HG03571 (cell line): Measurements from ENCODE around the gene HDAC4.

Source experiments
- ATAC-seq: cut with Tn5 transposase; IDR thresholded peaks from one replicate; pipeline ENCODE4 v1.9.1; 2021; ENCODE audit not compliant: unreplicated experiment

HDAC4 gene

DNA sequence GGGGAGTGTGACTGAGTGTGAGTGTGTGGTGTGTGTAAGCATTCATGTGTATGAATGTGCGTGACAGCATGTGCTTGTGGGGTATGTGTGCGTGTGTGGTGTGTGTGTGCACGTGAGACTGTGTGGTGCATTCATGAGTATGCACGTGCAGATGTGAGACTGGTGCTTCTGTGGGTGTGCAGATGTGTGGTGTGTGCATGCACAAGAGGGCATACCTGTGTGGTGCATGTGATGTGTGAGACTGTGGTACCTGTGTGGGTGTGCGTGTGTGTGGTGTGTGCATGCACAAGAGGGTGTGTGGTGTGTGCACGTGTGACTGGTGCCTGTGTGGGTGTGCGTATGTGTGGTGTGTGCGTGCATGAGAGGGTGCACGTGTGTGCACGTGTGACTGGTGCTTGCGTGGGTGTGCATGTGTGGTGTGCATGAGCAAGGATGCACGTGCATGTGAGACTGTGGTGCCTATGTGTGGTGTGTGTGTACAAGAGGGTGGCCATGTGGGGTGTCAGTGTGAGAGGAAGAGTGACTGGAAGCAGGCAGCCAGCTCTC, 339.6 kb downstream of the HDAC4 start:
- ATAC-seq: no peak

GRCh38 chr2:239060676-239061075, 340.1 kb downstream of the HDAC4 start:
- no peak for ATAC-seq

DNA sequence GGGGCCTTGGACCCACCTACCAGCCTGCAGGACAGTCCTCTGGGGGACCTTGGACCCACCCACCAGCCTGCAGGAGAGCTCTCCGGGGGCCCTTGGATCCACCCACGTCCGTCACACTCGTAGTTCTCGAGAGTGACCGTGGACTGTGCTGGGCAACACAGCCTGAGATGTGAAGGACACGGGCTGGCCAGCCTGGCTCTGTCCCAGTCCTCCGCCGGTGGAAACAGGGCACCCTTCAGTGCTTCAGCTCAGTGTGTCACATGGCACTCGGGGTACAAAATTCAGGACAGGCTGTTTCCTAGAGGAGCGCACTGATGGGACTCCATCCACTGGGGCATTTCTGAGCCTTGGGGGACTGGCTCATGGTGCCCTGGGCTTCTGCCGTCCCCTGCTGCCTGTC, 341.0 kb downstream of the HDAC4 start:
- ATAC-seq: no peak

DNA sequence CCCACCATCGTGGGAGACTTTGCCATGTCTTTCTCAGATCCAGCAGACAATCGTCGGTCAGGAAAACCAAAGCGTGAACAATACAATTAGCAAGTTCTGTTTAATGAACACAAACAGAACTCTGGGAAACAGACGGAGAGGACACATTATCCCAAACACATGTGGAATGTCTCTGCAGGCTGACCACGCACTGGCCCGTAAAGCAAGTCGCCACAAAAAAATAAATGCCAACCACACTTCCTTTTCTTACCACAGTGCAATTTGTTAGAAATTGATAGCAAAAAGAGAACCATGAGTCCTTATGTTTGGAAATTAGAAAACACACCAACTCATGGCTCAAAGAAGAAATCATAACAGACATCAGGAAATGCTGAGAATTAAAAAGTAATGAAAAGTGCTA, 342.1 kb downstream of the HDAC4 start:
- no peak for ATAC-seq

GRCh38 chr2:239057533-239057932, 343.3 kb downstream of the HDAC4 start:
- ATAC-seq: no peak

DNA sequence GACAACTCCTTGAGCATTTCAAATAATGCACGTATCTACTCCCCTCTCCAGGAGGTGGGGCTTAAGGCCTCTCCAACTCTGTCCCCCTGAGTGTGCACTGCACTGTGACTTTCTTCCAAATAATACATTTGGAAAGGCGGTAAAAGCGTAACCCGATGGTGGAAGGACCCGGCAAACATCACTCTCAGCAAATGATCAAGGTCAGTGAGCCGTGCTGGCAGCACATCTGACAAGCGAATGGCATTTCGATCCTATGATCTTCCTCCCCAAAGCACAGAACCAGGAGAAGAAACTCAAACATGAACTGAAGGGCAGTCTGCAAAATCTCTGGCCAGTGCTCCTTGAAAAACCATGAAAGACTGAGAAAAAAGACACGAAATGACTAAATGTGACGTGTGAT, 344.2 kb downstream of the HDAC4 start:
- no peak for ATAC-seq

DNA sequence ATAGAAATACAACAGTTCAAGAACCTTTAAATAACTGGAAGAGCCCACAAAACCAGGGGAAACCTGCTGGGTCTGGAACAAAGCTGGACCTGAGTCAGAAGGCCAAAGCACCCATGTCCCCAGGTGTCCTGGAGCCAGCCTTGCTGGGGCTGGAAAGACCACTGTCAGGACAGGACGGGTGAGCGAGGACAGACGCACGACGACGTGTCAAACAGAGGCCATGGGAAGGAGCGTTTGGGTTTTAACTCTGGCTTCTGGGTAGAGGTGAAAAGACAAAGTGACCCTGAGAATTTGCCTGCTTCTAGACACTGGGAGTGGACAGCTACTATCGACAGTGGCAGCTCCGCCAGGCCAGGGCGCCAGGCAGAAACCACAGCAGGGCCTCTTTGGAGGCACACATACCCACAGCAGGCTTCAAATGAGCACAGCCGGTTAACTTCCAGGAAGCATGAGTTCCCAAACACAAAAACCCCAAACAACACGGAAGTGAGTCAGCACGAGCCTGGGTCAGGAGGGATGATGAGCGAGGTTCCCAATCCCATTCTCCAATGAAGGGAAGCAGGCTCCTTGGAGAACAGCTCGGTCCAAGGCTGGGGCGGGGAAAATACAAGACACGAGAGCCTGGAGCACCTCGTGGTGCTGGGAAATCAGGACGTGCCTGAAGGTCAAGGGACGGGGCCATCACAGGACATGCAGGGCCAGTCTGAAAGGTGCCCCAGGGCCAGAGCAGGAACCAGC, 344.9 kb downstream of the HDAC4 start:
- ATAC-seq: no peak

GRCh38 chr2:239054921-239055320, 345.9 kb downstream of the HDAC4 start:
- no peak for ATAC-seq

DNA sequence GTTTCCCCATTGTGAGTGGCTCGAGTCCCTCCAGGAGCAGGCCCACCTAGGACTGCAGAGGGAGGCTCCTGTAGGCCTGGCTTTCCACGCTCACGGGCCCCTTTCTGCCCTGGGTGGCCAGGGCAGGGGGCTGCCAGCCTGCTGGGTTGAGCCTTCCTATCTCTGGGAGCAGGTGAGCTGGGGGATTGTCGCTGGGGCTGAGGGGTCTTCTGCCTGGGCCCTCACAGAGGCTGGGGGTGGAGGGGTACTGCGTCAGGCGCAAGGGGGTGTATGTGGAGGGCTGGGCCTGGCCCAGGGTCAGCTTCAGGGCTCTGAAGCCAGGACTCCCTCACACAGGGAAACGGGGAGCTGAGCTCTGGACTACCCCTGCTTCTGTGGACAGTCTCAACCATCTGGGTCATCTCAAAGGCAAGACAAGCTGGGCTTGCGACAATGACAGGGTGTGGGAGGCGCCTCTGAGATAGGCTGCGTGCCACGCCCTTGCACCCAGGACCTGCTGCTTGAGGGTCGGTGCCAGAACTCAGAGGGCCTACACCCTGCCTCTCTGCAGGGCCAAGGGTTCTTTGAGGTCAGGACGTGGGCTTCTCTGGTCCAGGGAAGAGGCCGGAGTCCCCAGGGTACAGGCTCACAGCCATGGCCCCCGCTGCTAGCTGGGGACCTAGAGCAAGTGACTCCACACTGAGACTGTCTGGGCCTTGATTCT, 346.9 kb downstream of the HDAC4 start:
- no peak for ATAC-seq

DNA sequence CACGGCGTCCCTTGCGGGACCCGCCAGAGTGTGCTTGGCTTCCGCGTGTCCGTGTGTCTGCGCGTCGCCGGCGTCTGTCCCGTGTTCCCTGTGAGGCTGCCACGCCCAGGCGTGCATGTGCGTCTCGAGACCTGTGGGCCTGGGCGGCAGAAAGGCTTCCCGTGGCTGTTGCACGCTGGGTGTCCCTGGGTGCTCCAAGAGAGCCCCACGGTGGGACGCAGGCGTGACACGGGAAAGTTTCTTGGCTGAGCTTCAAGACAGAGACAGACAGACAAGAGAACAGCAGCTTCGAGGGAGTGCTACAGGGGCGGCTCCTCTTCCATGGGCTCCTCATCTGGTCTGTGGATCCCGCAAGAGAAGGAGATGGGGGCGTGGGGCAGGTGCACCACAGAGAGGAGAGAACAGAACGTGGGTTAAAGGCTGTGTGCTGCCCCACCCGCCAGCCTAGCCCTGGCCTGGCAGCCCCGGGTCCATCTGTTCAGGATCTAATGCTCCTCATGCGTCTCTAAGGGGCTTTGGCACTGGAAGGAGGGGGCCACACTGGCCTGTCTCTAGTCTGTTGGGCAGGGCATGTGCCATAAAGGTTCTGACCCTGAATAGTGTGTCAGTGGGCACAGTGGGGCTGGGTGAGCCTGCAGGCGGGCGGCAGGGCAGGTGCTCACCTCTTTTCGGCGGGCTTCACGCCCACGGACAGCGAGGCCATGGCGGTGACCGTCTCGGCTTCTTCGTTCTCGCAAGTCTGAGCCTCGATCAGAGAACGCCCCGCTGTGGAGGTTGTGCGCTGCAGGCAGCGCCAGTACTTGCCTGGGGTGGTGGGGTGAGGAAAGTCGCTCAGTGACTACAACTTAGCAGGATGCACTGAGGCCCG, 347.8 kb downstream of the HDAC4 start:
- no peak for ATAC-seq

DNA sequence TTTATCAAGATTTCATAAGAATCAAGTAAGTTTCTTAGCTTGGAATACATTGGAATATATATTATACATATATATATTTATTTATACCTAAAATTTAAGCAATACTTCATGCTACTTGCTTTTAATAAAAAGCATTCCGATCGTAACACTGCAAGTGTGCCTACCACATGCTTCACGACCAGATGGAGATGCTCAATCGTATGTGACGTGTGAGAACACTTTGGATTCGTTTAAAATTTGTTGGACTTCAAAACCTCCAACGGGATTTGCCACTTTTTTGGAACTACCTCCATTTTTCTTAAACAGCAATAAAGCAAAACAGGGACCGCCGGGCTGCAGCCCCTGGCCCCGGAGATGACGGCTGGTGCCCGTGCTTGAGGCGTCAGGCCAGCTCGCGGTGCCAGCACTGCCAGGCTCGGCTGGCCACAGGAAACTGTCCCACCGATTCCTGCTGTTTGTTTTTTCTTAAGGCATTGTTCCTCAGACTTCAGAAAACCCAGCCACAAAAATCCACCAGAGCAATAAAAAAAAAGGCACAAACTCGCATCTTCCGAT, 348.9 kb downstream of the HDAC4 start:
- no peak for ATAC-seq

- no peak for ATAC-seq
Measured at GRCh38 chr2:239050252-239050649, 350.6 kb downstream of the HDAC4 start.

DNA sequence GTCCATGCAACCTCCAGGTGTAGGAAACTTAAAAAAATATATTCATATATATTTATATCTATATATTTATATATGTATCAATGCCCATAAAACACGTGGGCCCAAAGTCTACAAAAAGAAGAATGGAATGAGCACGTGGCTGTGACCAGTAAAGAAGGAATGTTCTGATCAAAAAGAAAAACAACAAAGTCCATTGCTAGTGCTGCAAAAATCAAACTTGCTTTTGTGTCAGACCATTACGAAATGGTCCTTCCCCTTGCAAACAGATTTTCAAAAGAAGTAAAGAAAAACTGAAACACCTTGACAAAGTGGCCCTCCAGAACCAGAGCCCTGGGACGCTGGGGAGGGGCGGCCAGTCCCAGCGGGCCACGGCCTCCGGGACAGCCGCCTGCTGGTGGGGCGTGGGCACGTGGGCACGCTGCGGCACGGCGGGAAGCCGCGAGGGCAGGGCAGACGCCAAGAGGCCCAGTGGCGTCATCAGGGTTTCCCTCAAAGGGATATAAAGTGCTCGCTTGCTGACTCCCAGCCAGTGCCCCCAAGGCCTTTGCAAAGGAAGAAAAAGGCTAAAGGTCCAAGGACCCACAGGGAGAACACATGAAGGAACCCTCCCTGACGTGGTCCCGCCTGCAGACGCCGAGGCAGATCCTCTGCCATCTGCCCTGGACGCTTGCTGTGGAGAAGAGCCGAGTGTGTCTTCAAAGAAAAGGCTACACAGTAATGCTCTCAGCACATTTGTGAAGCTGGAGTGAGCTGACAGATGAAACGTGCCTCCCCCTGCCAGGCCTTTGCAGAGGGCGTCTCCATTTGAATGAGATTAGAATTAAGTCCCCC, 351.2 kb downstream of the HDAC4 start:
- ATAC-seq: no peak

GRCh38 chr2:239048736-239049135, 352.1 kb downstream of the HDAC4 start:
- ATAC-seq: no peak

DNA sequence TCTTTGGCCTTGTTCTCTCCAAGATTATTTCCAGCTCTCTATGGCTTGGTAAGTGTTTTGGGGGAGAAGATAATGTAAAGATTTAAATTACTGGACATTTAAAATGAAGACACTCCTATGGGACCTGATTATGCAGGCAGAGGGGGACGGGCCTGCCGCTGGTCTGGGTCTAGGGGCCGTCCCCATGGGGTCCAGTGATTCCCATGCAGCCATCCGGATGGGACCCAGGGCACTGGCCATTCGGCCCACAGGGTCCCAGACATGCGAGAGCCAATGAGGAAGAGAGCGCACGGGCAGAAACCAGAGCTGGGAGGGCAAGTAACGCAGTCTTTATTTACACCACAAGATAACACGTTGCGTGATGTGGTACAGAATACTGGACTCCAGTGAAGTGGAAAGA, 353.0 kb downstream of the HDAC4 start:
- no peak for ATAC-seq

- ATAC-seq: no peak
Measured at GRCh38 chr2:239047420-239047819, 353.4 kb downstream of the HDAC4 start.

- no peak for ATAC-seq
Measured at GRCh38 chr2:239046822-239047221, 354.0 kb downstream of the HDAC4 start.

DNA sequence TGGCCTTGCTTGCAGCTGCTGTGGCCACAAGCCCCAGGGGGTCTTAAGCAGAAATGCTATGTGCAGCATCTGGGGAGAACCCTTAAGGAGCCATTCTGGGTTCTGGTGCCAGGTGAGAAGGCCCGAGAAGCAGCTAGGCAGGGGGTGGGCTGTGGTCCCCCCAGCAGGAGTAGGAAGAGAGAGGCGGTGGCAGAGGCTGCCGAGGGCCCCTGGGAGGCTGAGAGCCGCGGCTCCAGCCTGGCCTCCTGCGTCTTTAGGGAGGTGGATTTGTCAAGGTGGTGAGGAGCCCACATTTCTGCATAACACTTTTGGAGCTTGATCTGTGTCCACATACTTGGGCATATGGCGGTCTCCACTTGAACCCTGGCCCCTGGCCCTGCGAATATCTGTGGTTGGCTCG, 356.5 kb downstream of the HDAC4 start:
- ATAC-seq: no peak

DNA sequence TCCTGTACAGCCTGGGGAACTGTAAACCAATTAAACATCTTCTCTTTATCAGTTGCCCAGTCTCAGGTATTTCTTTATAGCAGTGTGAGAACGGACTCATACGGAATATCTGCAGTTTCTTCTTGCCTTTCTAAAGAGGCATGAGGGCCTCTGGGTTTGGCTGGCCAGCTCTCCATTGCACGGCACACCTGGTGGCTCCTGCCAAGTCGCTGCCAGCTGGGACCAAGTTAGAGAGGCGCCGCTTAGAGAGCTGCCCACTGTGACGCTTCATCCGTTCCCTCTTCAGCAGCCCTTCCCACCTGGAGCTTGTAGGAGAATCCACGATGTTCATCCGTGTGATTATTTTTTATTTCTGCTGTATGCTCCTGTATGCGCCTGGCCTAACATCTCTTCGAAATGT, 357.5 kb downstream of the HDAC4 start:
- no peak for ATAC-seq

GRCh38 chr2:239042551-239043320, 358.1 kb downstream of the HDAC4 start:
- no peak for ATAC-seq
